ENCODE measurements around the gene PMM1. TPM values are rescaled to one million over a fixed set of nuclear protein-coding genes. Genes with fewer than 3 reads are reported as not detected.

Gene PMM1
- total RNA-seq, 1 experiment from 2014 or later, result 49.3 TPM

DNA sequence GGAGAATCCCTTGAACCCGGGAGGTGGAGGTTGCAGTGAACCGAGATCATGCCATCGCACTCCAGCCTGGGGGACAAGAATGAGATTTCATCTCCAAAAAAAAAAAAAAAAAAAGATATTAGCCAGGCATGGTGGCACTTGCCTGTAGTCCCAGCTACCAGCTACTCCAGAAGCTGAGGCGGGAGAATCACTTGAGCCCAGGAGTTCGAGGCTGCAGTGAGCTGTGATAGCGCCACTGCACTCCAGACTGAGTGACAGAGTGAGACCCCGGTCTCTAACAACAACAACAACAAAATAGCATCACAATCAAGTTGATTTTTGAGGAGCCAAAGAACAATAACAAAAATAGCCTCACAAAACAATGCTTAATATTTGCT, 2.3 kb downstream of the PMM1 start:
- Histone ChIP-seq H2AFZ (no peak overlapping the region), H3K79me2 (ENCODE audit: low read depth) (peaks cover 15% of the 10 kb centered on the region; the same call in 1 of the 2 replicates), H4K20me1 (ENCODE audit: insufficient read depth) (no peaks in the 10 kb centered on the region; the same call in 1 of the 2 replicates), H3K4me2 (no peak overlapping the region), H3K4me1 (replicated peaks; ENCODE audit: insufficient read depth) (peaks cover 18% of the 10 kb centered on the region), H3K9me2 (ENCODE audit: insufficient read depth) (no peaks in the 10 kb centered on the region), H3K36me3 (ENCODE audit: low read depth) (no peaks in the 10 kb centered on the region), H3F3A (ENCODE audit: insufficient read depth, low read depth) (peaks cover 17% of the 10 kb centered on the region), H3K9me3 (ENCODE audit: insufficient read depth, low read depth) (no peaks in the 10 kb centered on the region), H3K27me3 (ENCODE audit: insufficient read depth, low read depth) (no peaks in the 10 kb centered on the region), H3K27ac (no peak overlapping the region), H3K4me3 (no peak overlapping the region)
- TF ChIP-seq, protein P1, sequence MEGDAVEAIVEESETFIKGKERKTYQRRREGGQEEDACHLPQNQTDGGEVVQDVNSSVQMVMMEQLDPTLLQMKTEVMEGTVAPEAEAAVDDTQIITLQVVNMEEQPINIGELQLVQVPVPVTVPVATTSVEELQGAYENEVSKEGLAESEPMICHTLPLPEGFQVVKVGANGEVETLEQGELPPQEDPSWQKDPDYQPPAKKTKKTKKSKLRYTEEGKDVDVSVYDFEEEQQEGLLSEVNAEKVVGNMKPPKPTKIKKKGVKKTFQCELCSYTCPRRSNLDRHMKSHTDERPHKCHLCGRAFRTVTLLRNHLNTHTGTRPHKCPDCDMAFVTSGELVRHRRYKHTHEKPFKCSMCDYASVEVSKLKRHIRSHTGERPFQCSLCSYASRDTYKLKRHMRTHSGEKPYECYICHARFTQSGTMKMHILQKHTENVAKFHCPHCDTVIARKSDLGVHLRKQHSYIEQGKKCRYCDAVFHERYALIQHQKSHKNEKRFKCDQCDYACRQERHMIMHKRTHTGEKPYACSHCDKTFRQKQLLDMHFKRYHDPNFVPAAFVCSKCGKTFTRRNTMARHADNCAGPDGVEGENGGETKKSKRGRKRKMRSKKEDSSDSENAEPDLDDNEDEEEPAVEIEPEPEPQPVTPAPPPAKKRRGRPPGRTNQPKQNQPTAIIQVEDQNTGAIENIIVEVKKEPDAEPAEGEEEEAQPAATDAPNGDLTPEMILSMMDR (conservative IDR thresholded peaks at IDR 0.05), result no peak
- no peak for TF ChIP-seq EZH2 (IDR thresholded peaks at IDR 0.05; ENCODE audit: low read depth)
- CTCF ChIA-PET, result interaction anchor here (0.6 kb wide), 1 partner anchor 37 kb away, joined by 3 read pairs; no protein-coding TSS in a partner anchor
- POLR2A ChIA-PET (ENCODE audit: unreplicated experiment), result no interaction called here
- no TSS peak for BruUV-seq (replicated peaks)
- intact Hi-C loops (cut with micrococcal nuclease; ENCODE audit: unreplicated experiment), result no loop called here
- no peak for DNase-seq

DNA sequence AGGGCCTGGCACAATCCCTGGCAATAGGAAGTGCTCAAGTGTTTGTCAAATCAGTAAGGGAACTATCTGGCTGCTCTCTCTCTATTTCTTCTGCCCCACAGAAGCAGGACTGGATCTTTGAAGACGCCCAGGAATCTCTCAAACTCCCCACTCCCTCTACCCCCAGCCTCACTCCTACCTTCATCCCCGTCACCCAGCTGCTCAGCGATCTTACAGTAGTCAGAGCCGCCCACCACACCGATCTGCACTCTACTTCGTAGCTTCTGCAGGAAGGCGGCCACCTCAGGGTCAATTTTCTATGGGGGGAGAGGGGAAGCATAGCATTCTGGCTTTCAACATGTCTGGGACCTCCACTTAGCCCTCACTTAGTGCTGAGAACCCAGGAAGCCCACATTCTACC, 3.7 kb downstream of the PMM1 start:
- DNase-seq, result no peak
- Histone ChIP-seq H3K27ac (no peak overlapping the region), H4K20me1 (ENCODE audit: insufficient read depth) (no peaks in the 10 kb centered on the region; the same call in 1 of the 2 replicates), H3K9me3 (ENCODE audit: insufficient read depth, low read depth) (no peaks in the 10 kb centered on the region), H3K9me2 (ENCODE audit: insufficient read depth) (no peaks in the 10 kb centered on the region), H3K27me3 (ENCODE audit: insufficient read depth, low read depth) (no peaks in the 10 kb centered on the region), H3K4me3 (no peak overlapping the region), H3K4me2 (no peak overlapping the region), H3K4me1 (replicated peaks; ENCODE audit: insufficient read depth) (peaks cover 18% of the 10 kb centered on the region), H3F3A (ENCODE audit: insufficient read depth, low read depth) (peaks cover 10% of the 10 kb centered on the region), H3K79me2 (ENCODE audit: low read depth) (peaks cover 15% of the 10 kb centered on the region; the same call in 1 of the 2 replicates), H3K36me3 (ENCODE audit: low read depth) (no peaks in the 10 kb centered on the region), H2AFZ (no peak overlapping the region)
- ChIA-PET CTCF (no interaction called here), POLR2A (ENCODE audit: unreplicated experiment) (no interaction called here)
- intact Hi-C loops (cut with micrococcal nuclease; ENCODE audit: unreplicated experiment), result no loop called here
- no peak for TF ChIP-seq EZH2 (IDR thresholded peaks at IDR 0.05; ENCODE audit: low read depth)
- TF ChIP-seq, protein P1 (conservative IDR thresholded peaks at IDR 0.05), result no peak
- no TSS peak for BruUV-seq (replicated peaks)

- ChIA-PET POLR2A (ENCODE audit: unreplicated experiment) (no interaction called here), CTCF (no interaction called here)
- no peaks in the 10 kb centered on the region for H3K9me2 ChIP-seq (ENCODE audit: insufficient read depth)
- intact Hi-C loops (cut with micrococcal nuclease; ENCODE audit: unreplicated experiment), result no loop called here
- H3K27ac ChIP-seq, result no peak overlapping the region
- no peaks in the 10 kb centered on the region for H3K36me3 ChIP-seq (ENCODE audit: low read depth)
- no peaks in the 10 kb centered on the region; the same call in 1 of the 2 replicates for H4K20me1 ChIP-seq (ENCODE audit: insufficient read depth)
- H3K79me2 ChIP-seq (ENCODE audit: low read depth), result peaks cover 15% of the 10 kb centered on the region; the same call in 1 of the 2 replicates
- H3K4me2 ChIP-seq, result no peak overlapping the region
- H3K4me1 ChIP-seq (replicated peaks; ENCODE audit: insufficient read depth), result peaks cover 18% of the 10 kb centered on the region
- H3F3A ChIP-seq (ENCODE audit: insufficient read depth, low read depth), result peaks cover 10% of the 10 kb centered on the region
- H2AFZ ChIP-seq, result no peak overlapping the region
- no peak overlapping the region for H3K4me3 ChIP-seq
- H3K9me3 ChIP-seq (ENCODE audit: insufficient read depth, low read depth), result no peaks in the 10 kb centered on the region
- H3K27me3 ChIP-seq (ENCODE audit: insufficient read depth, low read depth), result no peaks in the 10 kb centered on the region
- no peak for TF ChIP-seq EZH2 (IDR thresholded peaks at IDR 0.05; ENCODE audit: low read depth)
- TF ChIP-seq, protein P1 (conservative IDR thresholded peaks at IDR 0.05), result no peak
- BruUV-seq (replicated peaks), result no TSS peak
- no peak for DNase-seq
Measured at GRCh38 chr22:41584881-41585280, 4.8 kb downstream of the PMM1 start.

Measured in PC-9 (cell line).